NCI-H82 treated with DMSO at 0.1 percent for 48 hours (cell line): ENCODE measurements around the gene KAT6B.
A peak's percentile ranks its signal among the peaks of the same experiment; 100 is the strongest.

Experiments used
- DNase-seq: peaks from one replicate; lab custom pipeline; 2025; ENCODE audit not compliant: unreplicated experiment; lab: John Stamatoyannopoulos, UW

KAT6B gene

DNA sequence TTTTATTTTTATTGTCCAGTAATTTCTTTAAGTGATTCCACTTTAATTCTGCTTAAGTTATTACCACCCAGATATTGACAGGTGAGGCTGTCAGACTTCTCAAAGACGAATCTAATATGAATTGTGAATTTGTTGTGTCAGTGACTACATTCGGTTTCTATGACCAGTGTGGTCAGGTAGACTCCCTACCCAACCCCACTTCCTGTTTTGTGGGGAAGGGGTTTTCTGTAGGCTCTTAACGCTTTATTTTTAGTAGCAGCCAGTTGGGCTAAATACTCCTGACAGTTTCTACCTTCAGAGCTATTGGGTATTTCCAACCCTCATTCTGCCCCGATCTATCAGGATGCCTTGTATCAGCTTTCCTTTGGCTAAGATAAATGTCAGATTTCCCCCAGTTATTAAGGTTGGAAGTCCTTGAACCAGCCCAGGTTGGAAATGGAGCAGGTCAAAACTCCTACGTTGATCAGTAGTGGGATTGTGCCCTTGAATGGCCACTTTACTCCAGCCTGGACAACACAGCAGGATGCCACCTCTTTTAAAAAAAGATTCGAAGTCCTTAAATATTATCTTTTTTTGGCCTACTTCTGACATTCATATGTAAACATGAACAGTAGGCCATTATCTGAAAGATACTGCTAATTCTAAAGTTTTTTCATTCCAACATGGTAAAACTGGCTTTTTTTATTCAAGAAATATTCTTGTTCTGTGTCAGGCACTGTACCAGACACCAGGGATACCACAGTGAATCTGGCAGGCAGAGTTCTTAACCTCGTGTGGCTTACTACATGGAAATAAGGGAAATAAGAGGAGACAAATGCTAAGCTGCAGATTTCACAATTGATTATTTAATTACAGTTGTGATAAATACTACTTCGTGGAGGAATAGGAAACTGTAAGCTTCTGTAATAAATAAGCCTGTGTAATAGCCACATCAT, 151.8 kb downstream of the KAT6B start:
- no peak for DNase-seq

DNA sequence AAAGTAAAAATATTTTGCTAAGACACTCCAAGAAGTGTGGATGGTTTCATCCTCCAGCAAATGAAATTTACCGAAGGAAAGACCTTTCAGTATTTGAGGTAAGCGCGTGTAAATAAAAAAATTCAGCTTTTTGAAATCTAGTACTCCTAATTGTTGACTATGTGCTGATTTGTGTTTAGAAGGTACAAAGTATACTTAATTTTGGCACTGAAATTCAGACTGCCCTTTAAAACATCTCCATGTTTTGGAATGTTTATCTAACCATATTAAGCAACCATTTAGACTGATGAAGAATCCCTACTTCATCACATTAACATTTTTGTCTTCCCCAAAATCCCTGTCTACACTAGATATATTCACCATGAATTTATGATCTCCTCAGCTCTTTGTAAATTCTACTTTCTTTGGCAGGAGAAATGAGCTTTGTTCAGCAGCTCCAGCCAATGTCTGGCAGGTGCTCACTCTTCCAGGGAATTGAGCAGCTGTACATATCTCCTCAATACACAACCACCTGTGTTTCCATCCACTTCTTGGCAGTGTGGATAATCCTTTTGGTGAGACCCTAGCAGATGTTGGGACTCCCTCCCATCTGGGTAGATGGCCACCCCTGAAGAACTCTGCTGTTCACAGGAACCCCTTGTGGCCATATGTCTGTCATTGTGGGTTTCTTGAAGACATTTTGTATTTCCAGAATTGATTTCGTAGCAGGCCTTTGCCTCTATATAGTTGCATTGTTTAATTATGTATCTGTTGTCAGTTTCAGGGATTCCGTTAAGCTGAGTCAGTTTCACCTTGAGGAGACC, 155.6 kb downstream of the KAT6B start:
- peak; percentile 23 for DNase-seq

DNA sequence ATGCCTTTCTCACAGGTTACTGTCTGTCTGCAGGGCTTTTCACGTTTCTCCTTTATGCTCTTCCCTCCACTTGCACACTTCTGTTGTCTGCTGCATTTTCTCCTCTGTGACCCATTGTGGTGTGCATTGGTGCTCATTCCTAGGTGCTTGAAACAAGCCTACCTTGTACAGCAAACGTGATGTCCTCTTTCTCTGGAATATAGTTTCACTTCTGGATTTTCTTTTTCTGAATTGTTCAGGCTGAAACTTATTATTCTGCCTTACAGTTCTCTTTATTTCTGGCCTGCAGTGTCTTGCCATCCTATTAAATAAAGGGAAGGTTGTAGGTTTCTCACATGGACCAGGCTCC, 156.2 kb downstream of the KAT6B start:
- DNase-seq: no peak

DNA sequence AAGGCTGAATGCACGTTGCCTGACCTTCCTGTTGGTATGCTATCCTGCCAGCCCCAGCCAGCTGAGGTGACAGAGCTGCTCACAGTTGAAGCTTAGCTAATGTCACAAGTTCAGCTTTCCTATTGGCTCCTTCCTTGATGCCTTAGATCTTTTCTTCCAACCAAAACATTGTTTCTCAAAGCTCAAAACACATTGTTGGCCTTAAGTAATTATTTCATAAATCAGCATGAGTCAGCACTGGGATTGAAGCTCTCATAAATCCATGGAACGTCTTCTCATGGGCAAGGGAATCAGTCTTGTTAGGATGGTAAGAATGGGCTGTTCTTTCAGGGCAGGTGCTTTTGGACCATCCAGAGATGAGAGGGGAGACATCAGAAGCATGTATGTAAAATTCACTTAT, 157.0 kb downstream of the KAT6B start:
- no peak for DNase-seq

DNA sequence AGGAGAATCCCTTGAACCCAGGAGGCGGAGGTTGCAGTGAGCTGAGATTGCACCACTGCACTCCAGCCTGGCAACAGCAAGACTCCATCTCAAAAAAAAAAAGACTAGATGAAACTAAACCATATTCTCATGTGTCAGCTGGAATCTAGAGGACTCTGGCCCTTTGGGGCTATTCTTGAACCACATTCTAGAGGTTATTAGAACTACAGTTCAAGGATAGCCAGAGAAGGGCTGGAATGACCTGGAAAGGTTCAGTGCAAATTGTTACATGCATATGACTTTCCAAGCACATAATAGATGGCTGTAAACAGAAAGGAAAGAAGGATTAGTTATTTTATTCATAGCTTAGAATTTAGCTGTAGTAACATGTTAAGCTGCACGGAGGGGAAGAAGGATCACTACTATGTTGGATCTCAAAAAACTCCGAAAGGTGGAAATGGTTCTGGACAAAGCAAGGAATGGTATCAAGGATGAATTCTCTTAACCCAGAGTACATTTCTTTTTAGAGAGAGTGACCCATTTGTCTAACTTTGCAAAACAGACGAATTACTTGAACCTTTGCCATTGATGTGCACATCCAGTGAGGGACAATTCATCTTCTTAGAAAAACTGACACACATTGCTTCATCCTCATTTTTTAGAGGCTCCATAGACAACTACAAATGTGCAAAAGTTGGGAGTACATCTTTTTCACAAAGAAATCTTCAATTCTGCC, 161.1 kb downstream of the KAT6B start:
- DNase-seq: no peak

DNA sequence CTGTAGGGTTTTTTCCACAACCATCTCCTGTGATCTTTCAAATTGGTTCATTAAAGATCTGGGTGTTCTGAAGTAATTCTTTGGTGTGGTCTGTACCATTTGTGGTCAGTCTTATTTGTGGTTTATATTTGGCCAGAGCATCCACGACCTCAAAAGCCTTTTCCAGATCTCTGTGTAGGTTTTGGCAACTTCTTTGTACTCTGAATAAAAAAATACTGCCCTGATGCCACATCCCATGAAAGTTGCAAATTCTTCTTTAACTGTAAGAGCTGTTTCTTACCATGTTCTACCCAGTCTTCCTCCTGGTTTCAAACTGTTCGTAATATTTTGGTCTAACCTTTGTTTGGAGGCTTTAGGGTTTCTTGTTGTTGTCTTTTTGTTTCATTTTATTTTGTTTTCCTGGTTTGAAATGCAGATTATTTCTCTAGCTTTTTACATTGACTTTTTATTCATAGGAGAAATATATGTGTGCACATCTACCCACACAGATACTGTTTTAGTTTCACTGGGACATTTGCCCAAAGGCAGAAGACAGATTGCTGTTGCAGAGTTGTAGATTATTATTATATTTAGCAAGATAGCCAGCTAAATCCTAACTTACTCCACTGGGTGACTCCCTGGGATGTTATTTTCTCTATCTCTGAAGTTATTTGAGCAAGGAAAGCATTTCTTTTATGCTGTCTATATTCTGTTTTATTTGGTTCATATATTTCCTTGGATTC, 161.8 kb downstream of the KAT6B start:
- DNase-seq: no peak

DNA sequence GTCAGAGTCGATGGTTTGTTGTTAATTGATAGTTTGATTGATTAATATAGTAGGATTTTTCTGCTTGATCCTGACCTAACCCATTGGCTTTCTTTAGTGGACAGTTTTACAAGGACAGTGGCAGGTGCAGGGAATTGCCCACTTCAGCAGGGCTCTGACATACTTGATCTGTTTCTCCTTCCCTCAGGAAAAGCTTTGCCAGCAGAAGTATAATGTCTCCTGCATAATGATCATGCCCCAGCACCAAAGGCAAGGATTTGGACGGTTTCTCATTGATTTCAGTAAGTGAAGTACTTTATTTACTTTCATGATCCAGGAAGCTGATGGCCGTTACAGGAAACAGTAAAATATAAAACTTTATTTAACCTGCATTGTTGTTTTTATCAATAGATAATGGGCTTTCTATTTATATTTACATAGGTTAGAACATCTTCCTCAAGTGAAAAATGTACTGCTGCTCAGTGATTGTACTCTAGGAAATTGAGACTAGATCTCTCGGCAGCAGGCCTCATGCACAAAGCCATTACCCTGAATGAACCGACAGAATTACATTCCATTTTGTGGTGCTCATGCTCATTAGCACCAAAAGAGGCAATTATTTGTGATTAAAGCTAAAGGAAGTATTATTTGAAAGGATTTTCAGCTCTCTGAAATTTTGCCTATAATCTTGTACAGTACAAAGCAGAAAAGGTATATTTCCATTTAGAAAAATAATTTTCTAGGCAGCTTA, 162.6 kb downstream of the KAT6B start:
- no peak for DNase-seq

DNA sequence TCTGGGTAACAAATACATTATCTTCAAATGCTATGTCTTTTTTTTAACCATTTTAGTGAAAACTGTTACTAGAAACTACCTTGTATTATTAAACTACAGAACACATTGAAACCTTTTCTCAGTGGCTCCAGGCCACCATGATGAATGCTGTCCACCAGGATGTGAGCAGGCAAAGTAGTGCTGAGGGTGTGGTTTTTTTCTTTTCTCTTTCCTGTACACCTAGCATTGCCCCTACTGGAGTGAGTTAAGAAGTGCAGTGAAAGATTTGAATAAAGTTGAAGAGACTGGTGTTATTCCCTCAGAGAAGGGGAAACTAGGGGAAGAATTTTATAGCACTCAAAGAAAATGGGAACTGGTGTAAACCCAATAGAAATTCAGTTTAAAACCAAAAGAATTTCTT, 165.0 kb downstream of the KAT6B start:
- DNase-seq: no peak

DNA sequence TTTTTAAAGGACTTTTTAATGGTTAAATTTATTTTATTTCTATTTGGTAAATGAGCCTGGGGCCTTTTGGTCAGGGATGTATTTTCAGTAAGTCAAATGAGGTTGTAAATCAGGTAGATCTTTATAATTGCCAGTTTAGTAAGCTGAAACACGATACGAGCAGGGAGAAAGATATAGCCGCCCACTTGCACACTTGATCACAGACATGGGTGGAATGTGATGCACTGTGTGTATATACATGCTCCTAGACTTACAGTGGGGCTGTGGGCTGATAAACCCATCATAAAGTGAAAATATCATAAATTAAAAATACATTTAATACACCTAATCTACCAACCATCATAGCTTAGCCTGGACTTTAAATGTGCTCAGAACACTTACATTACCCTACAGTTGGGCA, 165.7 kb downstream of the KAT6B start:
- no peak for DNase-seq

DNA sequence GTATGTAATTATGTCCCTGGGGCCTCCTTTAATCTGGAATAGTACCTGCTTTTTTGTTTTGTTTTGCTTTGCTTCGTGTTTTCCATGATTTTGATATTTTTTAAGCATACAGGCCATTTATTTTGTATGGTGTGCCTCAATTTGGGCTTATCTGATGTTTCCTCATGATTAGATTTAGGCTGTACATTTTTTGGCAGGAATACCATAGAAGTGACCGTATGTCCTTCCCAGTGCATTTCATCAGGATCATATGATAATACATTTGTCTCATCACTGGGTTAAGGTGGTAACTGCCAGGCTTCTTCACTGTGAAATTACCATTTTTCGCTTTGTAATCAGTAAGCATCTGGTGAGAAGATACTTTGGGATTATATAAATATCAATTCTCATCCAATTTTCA, 167.2 kb downstream of the KAT6B start:
- DNase-seq: no peak

DNA sequence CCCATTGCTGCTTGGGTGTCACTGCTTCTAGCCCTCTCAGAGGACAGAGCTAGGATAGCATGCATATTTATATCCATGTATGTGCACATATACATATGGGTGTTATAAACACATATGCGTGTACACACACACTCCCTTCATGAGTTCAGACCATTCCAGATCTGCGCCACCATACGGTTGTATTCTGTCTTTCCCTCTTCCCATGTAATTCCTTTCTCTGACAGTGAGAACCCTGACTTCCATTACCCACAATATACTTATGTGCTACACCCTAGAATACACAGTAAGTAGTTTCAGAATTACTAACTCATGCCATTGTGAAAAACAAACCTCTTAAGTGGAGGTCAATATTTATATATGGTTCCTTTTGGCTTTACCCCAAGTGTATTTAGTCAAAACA, 168.5 kb downstream of the KAT6B start:
- DNase-seq: no peak

DNA sequence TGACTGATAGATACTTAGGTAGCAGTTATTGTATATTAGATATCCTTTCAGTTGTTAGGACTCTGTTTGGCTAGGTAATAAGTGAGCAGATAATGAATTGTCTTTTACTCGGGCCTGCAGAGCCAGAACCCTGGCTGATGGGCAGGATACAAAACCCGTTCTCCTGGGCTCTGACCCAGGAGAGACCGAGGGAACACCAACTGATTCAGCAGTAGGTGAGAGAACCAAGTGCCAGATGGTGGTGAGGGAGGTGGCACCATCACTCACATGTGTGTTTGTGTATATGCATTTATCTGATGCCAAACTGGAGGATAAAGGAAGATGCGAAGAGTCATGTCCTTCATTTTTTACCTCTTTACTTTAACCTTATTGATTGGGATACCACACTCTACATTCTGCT, 169.4 kb downstream of the KAT6B start:
- DNase-seq: no peak

DNA sequence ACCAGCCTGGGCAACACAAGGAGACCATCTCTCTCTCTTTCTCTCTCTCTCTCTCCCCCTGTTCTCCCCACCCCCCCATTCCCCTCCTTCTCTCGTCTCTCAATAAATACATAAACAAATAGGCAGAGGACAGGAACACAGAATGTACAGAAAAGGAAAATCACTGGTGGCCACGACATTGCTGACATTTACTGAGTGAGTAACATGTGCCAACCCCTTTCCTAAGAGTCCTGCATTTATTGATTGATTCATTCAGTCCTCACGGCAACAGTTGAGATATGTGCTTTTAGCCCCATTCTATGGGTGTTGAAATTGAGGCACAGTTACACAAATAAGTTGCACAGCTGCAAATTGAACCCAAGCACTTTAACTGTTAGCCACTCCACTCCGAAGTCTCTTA, 170.8 kb downstream of the KAT6B start:
- DNase-seq: no peak

DNA sequence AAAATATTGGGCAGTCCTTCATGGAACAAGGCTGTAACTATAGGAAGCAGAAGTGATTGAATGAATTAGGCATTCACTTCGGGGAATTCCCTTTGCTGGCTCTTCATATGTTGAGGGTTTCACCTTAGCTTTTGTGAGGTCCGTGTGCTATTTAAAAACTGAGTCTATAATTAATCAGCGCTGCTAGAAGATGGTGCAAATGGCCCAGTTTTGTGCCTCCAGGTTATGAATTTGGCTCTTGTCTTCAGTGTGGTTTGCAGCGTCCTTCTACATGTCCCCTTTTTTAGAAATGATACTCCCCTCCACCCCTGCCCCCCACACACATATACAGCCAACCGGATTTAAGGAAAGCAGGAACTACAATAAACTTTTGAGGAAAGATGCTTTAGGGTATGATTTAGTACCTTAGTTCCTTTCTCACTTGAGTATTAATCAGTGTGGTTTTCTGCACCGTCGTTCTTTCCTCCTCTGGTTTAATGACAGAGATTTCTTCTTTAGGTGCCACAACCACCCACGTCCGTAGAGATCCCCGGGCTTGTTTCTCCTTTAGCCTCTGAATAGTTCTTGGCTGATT, 174.4 kb downstream of the KAT6B start:
- DNase-seq: no peak

DNA sequence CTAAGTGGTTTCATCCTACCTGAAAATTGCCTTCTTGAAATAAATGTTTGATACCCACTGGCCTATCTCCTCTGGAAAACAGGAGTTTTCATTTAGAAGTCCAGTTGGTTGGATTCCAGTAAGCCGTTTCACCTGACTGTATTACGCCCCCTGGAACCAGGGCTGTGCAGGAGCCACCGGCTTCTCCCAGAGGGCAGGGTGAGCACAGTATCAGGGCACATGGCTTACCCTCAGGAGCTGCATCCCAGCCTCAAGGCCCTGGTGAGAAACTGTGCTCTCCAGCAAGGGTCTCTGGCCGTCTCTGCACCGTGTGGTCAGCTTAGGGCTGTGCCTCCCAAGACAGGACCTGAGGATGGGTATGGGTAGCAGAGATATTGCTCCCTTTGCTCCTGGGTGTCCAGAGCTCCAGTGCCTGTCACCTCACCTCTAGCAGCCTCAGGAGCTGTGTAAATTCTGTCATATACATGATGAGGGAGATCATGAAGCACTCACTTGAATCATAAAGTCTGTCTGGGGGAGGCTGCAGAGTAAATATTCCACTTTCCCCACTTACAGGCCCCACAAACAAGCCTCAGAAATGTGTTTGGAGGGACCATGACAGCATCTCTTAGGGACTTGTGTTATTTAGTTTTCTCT, 175.4 kb downstream of the KAT6B start:
- DNase-seq: no peak

DNA sequence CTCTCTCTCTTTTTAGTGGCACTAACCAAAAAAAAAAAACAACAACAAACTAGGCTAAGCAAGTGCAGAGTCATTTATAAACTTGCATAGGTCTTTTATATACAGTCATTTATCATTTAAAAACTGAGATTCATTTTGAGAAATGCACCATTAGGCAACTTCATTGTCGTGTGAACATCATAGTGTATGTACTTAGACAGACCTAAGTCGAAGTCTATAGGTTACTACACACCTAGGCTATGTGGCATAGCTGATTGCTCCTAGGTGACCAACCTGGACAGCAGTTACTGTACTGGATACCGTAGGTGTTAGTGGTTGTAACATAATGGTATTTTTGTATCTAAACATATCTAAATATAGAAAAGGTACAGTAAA, 175.9 kb downstream of the KAT6B start:
- DNase-seq: no peak

DNA sequence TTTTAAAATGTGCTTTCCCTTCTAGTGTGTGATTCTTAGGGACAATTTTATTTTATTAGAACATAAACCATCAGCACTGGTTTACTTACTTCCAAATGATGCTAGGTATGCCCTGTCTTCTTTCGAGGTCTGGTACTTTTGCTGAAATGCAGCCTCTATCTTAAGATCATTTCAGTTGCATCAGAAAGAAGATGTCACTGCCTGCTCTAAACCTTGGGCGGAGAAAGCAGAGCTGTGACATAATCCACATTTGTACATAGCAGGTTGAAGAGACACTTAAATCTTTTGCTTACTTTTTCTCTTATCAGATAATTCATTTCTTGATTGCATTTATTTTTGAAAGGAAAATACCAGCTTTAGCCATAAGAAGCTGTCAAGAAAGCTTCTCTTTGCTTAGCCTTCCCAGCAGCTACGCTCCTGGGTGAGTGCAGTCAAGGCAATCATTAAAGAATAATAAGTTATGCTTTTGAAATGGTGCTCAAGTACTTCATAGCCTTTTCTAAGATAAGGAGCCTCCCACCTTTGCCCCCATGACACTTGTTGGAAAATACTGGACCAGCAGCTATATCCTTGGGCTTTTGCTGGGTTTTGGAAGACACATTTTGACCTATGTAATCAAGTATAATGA, 176.7 kb downstream of the KAT6B start:
- no peak for DNase-seq

DNA sequence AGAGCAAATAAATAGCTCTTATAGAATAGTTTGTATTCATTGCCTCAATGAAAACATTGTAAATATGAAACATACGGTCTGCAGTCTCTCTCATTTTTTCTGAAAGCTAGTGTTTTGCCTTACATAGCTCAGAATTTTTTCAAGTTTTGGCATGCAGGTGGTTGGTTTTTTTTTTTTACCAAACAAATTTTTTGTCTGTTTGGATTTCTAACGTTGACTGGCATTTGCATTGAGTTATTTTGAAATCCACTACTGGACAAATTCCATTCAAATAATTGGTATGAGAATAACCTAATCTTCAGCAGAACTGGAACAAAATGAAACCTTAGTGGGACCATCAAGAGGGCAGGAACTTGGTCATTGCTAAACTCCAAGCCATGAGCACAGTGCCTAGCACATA, 177.5 kb downstream of the KAT6B start:
- no peak for DNase-seq

DNA sequence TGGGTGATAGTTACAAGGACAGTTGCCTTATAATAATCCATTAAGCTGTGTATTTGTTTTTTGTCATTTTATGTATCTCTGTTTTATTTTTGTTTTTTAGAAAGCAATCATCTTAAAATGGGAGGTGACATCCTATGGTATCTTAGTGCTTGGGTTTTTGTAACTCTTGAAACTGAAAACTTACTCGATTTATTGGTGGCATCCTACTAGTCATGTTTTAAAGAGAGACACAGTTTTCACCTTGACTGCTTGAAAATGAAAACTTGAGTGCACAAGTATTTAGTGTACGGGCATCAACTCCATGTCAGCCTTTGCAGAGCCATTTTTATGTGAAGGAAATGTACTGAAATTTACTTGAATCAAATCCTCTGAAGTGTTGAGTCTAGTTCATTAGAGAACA, 181.2 kb downstream of the KAT6B start:
- DNase-seq: no peak
